Keratinocyte (primary cell): Measurements from ENCODE around the gene TBL1Y. TPM values are rescaled to one million over a fixed set of nuclear protein-coding genes. Genes with fewer than 3 reads are reported as not detected.

ENCODE experiments used
- DNase-seq: peaks from one replicate; pipeline ENCODE4 v3.0.0-alpha.2; 2011; ENCODE audit warnings: low read depth, missing footprints, low spot score
- FAIRE-seq: peaks from 2 replicates; lab custom pipeline; 2011; peaks lifted over from hg19 to GRCh38; lab: Jason Lieb, UNC
- H2AFZ ChIP-seq: 2 replicates; pipeline ENCODE4 v1.6.0; 2012; ENCODE audit warnings: low read length, control low read depth, inconsistent platforms; ENCODE audit not compliant: control insufficient read depth
- H3K27ac ChIP-seq: 2 replicates; pipeline ENCODE4 v1.5.1; 2011; ENCODE audit warnings: low read length; ENCODE audit not compliant: control insufficient read depth, insufficient read depth
- H3K27me3 ChIP-seq: 3 replicates; pipeline ENCODE4 v1.6.0; 2011; ENCODE audit warnings: low read length; ENCODE audit not compliant: control insufficient read depth, insufficient read depth; ENCODE audit errors: extremely low read depth
- H3K36me3 ChIP-seq, 2 experiments: 2 replicates in 1 of 2; 3 replicates in 1 of 2; pipeline ENCODE4 v1.5.1; 2011; ENCODE audit warnings: low read length in 2 of 2, mild to moderate bottlenecking in 1 of 2; ENCODE audit not compliant: control insufficient read depth in 2 of 2, insufficient read depth in 2 of 2; ENCODE audit errors: extremely low read depth in 1 of 2
- H3K4me1 ChIP-seq: 3 replicates; pipeline ENCODE4 v1.5.1; 2011; ENCODE audit warnings: low read length; ENCODE audit not compliant: control insufficient read depth, insufficient read depth; ENCODE audit errors: extremely low read depth
- H3K4me2 ChIP-seq: 3 replicates; pipeline ENCODE4 v1.6.0; 2011; ENCODE audit warnings: low read depth, low read length; ENCODE audit not compliant: control insufficient read depth, insufficient read depth; ENCODE audit errors: extremely low read depth
- H3K4me3 ChIP-seq, 3 experiments: fragments of 200-600 bp in 1 of 3; sonication (generic) in 1 of 3; 2 replicates in 2 of 3; 3 replicates in 1 of 3; pipeline ENCODE4 v1.5.1; 2011 to 2016; ENCODE audit warnings: low read length in 3 of 3, mild to moderate bottlenecking in 3 of 3, control low read depth in 2 of 3, inconsistent platforms in 1 of 3, low read depth in 1 of 3, mixed read lengths in 1 of 3, mixed run types in 1 of 3, moderate library complexity in 1 of 3; ENCODE audit not compliant: control insufficient read depth in 2 of 3, insufficient read depth in 2 of 3; ENCODE audit errors: extremely low read depth in 1 of 3
- H3K79me2 ChIP-seq: 2 replicates; pipeline ENCODE4 v1.6.0; 2012; ENCODE audit warnings: low read length; ENCODE audit not compliant: control insufficient read depth, insufficient read depth
- H3K9ac ChIP-seq: 3 replicates; pipeline ENCODE4 v1.6.0; 2011; ENCODE audit warnings: low read length; ENCODE audit not compliant: control insufficient read depth, insufficient read depth; ENCODE audit errors: extremely low read depth
- H3K9me1 ChIP-seq: 3 replicates; pipeline ENCODE4 v1.6.0; 2011; ENCODE audit warnings: low read length; ENCODE audit not compliant: control insufficient read depth, insufficient read depth; ENCODE audit errors: extremely low read depth
- H3K9me3 ChIP-seq: 2 replicates; pipeline ENCODE4 v1.5.1; 2012; ENCODE audit warnings: low read depth, low read length; ENCODE audit not compliant: control insufficient read depth
- H4K20me1 ChIP-seq: 3 replicates; pipeline ENCODE4 v1.6.0; 2011; ENCODE audit warnings: low read length; ENCODE audit not compliant: control insufficient read depth, insufficient read depth; ENCODE audit errors: extremely low read depth
- EZH2 ChIP-seq: IDR thresholded peaks from one replicate; pipeline ENCODE4 v1.6.1; 2012; ENCODE audit warnings: inconsistent platforms, mild to moderate bottlenecking, low read length, moderate library complexity
- dilution Hi-C: fragments of 300-500 bp; cut with MboI; formaldehyde crosslinking; loops from one replicate; pipeline ENCODE4 v1.7.0; 2020; ENCODE audit warnings: low sequenced_read_pairs; ENCODE audit not compliant: extremely low pct_ligation_motif_present
- polyA minus RNA-seq, 3 experiments: library from RNA; depleted of rRNA, polyadenylated mRNA; stranded (reverse); fragments of >200 nt; gene quantifications; 1 replicate in 1 of 3; 2 replicates in 1 of 3; 3 replicates in 1 of 3; pipeline ENCODE4 v1.2.3, GENCODE V29; 2011
- polyA plus RNA-seq, 5 experiments: library from polyadenylated mRNA; depleted of rRNA in 3 of 5; stranded (reverse) in 3 of 5; stranded (forward) in 1 of 5; unstranded in 1 of 5; fragments of >200 nt; gene quantifications; 1 replicate in 1 of 5; 2 replicates in 3 of 5; 3 replicates in 1 of 5; pipeline versions ENCODE4 v1.2.1 to v1.2.3, GENCODE V29; 2011 to 2012; ENCODE audit warnings: missing spikeins in 2 of 5, low read depth in 1 of 5, low replicate concordance in 1 of 5
- TF ChIP-seq, protein P1 (sequence below), 3 experiments: IDR thresholded peaks in 1 of 3; conservative IDR thresholded peaks in 1 of 3; optimal IDR thresholded peaks in 1 of 3; 2 replicates in 2 of 3; 3 replicates in 1 of 3; pipeline versions ENCODE3 to v1.5.1; 2011; ENCODE audit warnings: low read length in 3 of 3, mild to moderate bottlenecking in 3 of 3, moderate library complexity in 2 of 3, control low read depth in 1 of 3, inconsistent platforms in 1 of 3; ENCODE audit not compliant: insufficient read depth in 2 of 3; ENCODE audit errors: extremely low read depth in 1 of 3

TBL1Y gene
- polyA plus RNA-seq = not detected in 3 replicates
- polyA plus RNA-seq (2011; ENCODE audit: low read depth) = not detected
- polyA plus RNA-seq (2011; cell fraction: cytosol; rRNA removed) = not detected in 2 replicates
- polyA plus RNA-seq (2011; cell fraction: nucleus; rRNA removed) = not detected in 2 replicates
- not detected in 2 replicates for polyA plus RNA-seq (2012; ENCODE audit: low replicate concordance)
- not detected in 3 replicates for polyA minus RNA-seq
- polyA minus RNA-seq (2011; cell fraction: cytosol; rRNA and poly(A)+ RNA removed) = not detected
- not detected in 2 replicates for polyA minus RNA-seq (2011; cell fraction: nucleus; rRNA and poly(A)+ RNA removed)

DNA sequence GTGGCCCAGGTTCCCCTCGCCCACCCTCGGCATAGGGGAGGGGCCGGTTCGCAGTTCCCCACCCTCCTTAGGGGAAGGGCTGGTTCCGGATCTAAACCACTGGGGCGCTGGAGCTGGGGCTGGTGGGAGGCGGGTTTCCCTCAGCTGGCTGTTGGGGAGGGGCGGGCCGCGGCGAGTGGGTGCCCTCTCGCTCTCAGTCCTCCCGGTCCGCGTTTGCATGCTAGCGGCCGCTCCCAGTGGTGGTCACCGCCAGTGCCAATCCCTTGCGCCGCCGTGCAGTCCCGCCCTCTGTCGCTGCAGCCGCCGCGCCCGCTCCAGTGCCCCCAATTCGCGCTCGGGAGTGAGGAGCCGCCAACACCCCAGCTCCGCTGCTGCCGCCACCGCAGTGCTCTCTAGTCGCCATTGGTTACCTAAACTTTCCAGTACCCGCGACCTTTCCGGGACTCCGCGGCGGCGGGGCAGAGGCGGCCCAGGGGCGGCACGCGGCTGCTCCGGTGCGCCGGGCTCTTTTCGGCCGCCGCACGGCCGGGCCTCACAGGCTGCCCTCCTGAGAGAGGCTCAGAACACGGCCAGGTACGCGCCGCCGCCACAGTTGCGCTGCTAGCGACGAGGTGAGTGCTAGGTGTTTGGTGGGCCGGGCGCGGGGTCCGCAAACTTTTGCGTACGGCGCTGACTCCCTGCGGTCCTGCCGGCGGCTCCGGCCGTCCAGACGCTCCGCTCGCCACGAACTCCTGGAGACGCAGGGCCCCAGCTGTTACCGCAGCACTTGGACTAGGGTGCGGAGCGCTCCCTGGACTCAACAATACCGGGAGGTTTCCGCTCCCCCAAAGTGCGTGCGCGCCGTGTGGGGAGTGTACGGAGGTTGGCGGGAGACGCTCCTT is at the start of gene TBL1Y:
Gene TBL1Y (plus strand): TSS at position 326 of the 881 bp plus-strand sequence. CDS start 114,388 bp downstream, outside the sequence.
- H3K9me1 ChIP-seq = no peaks in the 10 kb centered on the region
- no peak within 1 kb of the TSS for H3K9ac ChIP-seq
- H3K36me3 ChIP-seq = no peaks in the 10 kb centered on the region
- no peaks in the 10 kb centered on the region for H3K79me2 ChIP-seq
- TF ChIP-seq, protein P1, sequence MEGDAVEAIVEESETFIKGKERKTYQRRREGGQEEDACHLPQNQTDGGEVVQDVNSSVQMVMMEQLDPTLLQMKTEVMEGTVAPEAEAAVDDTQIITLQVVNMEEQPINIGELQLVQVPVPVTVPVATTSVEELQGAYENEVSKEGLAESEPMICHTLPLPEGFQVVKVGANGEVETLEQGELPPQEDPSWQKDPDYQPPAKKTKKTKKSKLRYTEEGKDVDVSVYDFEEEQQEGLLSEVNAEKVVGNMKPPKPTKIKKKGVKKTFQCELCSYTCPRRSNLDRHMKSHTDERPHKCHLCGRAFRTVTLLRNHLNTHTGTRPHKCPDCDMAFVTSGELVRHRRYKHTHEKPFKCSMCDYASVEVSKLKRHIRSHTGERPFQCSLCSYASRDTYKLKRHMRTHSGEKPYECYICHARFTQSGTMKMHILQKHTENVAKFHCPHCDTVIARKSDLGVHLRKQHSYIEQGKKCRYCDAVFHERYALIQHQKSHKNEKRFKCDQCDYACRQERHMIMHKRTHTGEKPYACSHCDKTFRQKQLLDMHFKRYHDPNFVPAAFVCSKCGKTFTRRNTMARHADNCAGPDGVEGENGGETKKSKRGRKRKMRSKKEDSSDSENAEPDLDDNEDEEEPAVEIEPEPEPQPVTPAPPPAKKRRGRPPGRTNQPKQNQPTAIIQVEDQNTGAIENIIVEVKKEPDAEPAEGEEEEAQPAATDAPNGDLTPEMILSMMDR (optimal IDR thresholded peaks at IDR 0.05 in 1 of 3, IDR thresholded peaks at IDR 0.05 in 1 of 3, conservative IDR thresholded peaks at IDR 0.05 in 1 of 3; ENCODE audit: extremely low read depth in 1 of 3, insufficient read depth in 2 of 3, low read length in 3 of 3) = no peak
- TF ChIP-seq EZH2 = no peak
- no peaks in the 10 kb centered on the region for H3K27me3 ChIP-seq
- H3K4me1 ChIP-seq = no peaks in the 10 kb centered on the region
- H2AFZ ChIP-seq = no peak within 1 kb of the TSS
- H3K27ac ChIP-seq = no peak within 1 kb of the TSS
- H3K4me2 ChIP-seq = no peak within 1 kb of the TSS
- dilution Hi-C loops = no loop called here
- no peak for FAIRE-seq
- no peak within 1 kb of the TSS for H3K4me3 ChIP-seq
- no peaks in the 10 kb centered on the region for H4K20me1 ChIP-seq
- no peaks in the 10 kb centered on the region for H3K9me3 ChIP-seq
- no peak for DNase-seq

DNA sequence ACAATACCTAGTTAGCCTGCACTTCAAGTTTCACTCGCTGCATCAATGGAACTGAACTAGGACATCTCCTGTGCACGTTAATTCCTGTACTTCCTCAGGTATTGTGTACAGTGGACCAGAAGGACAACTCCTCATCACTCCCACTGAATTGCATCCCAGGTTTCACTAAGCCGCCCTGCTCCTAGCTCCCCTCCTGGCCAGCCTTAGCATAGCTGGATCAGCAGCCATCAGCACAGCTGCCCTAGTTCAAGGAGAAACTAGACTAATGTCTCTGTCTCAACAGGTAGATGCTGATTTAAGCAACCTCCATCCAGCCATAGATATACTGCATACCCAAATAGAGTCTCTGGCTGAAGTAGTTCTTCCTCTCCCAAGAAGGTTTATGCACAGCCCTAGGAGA is 16.0 kb upstream of the TBL1Y start:
- H3K9ac ChIP-seq = no peak overlapping the region
- no peaks in the 10 kb centered on the region for H3K9me3 ChIP-seq
- H3K27me3 ChIP-seq = no peaks in the 10 kb centered on the region
- H3K4me2 ChIP-seq = no peak overlapping the region
- H3K79me2 ChIP-seq = no peaks in the 10 kb centered on the region
- no peak overlapping the region for H3K4me3 ChIP-seq
- H3K27ac ChIP-seq = no peak overlapping the region
- no peaks in the 10 kb centered on the region for H3K36me3 ChIP-seq
- FAIRE-seq (no peak), DNase-seq (no peak)
- H3K9me1 ChIP-seq = no peaks in the 10 kb centered on the region
- H2AFZ ChIP-seq = no peak overlapping the region
- H4K20me1 ChIP-seq = no peaks in the 10 kb centered on the region
- dilution Hi-C loops = no loop called here
- no peaks in the 10 kb centered on the region for H3K4me1 ChIP-seq
- no peak for TF ChIP-seq EZH2
- TF ChIP-seq, protein P1 (optimal IDR thresholded peaks at IDR 0.05 in 1 of 3, IDR thresholded peaks at IDR 0.05 in 1 of 3, conservative IDR thresholded peaks at IDR 0.05 in 1 of 3; ENCODE audit: extremely low read depth in 1 of 3, insufficient read depth in 2 of 3, low read length in 3 of 3) = no peak
